GM06990 (cell line): ENCODE results near the gene CRYL1.

ENCODE experiments used
- DNase-seq: peaks from one replicate; pipeline ENCODE4 v3.0.0-alpha.2; 2011; ENCODE audit not compliant: insufficient read length; ENCODE audit errors: extremely low read depth
- H3K27me3 ChIP-seq: replicated peaks from 2 replicates; pipeline ENCODE4 v1.6.0; 2011; ENCODE audit warnings: low read length; ENCODE audit not compliant: control insufficient read depth, insufficient read depth
- H3K36me3 ChIP-seq: 2 replicates; pipeline ENCODE4 v1.5.1; 2011; ENCODE audit warnings: low read length; ENCODE audit not compliant: control insufficient read depth, insufficient read depth
- H3K4me3 ChIP-seq: replicated peaks from 2 replicates; pipeline ENCODE4 v1.5.1; 2011; ENCODE audit warnings: low read depth, mild to moderate bottlenecking, control low read depth, low read length
- TF ChIP-seq, protein P1 (sequence below): IDR thresholded peaks from 2 replicates; pipeline ENCODE4 v1.5.1; 2011; ENCODE audit warnings: low read length, control low read depth, mild to moderate bottlenecking, inconsistent platforms; ENCODE audit not compliant: insufficient read depth, poor library complexity, severe bottlenecking

The CRYL1 gene

DNA sequence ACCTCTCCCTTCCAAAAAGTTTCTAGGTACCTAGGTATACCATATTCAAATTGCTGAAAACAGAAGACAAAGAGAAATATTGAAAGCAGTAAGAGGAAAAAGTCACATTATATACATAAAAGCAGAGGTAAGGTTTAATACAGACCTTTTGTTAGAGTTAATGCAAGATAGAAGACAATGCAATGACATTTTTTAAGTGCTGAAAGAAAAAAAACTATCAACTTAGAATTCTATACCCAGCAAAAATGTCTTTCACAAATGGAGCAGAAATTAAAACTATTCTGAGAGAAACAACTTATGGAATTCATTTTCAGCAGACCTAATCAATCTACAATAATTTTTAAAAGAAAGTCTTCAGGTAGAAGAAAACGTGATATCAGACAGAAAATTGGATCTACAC is 77.2 kb downstream of the CRYL1 start:
- DNase-seq, result no peak
- Histone ChIP-seq H3K36me3 (no peaks in the 10 kb centered on the region), H3K27me3 (no peaks in the 10 kb centered on the region), H3K4me3 (no peak overlapping the region)
- TF ChIP-seq, protein P1, sequence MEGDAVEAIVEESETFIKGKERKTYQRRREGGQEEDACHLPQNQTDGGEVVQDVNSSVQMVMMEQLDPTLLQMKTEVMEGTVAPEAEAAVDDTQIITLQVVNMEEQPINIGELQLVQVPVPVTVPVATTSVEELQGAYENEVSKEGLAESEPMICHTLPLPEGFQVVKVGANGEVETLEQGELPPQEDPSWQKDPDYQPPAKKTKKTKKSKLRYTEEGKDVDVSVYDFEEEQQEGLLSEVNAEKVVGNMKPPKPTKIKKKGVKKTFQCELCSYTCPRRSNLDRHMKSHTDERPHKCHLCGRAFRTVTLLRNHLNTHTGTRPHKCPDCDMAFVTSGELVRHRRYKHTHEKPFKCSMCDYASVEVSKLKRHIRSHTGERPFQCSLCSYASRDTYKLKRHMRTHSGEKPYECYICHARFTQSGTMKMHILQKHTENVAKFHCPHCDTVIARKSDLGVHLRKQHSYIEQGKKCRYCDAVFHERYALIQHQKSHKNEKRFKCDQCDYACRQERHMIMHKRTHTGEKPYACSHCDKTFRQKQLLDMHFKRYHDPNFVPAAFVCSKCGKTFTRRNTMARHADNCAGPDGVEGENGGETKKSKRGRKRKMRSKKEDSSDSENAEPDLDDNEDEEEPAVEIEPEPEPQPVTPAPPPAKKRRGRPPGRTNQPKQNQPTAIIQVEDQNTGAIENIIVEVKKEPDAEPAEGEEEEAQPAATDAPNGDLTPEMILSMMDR, result no peak

DNA sequence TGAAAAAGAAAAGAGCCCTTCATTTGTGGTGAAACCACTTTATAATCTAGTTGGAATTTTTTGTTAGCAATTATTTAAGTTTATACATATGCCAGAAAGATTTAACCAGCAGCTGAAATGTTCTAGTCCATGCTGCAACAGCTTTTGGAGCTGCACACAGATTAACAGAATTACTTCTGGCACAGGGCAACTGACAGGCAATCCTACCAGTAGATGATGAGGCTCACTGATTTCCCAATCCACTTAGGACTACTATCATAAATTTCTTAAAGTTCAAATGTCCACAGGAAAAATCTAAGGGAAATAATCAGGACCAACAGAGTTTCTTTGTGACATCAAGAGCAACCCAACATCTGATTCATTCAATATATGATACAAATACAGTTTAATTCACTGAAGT is 78.8 kb downstream of the CRYL1 start:
- H3K27me3 ChIP-seq, result no peaks in the 10 kb centered on the region
- no peaks in the 10 kb centered on the region for H3K36me3 ChIP-seq
- no peak for DNase-seq
- TF ChIP-seq, protein P1, result no peak
- no peak overlapping the region for H3K4me3 ChIP-seq

GRCh38 chr13:20446405-20446804 is 79.3 kb downstream of the CRYL1 start:
- no peak overlapping the region for H3K4me3 ChIP-seq
- no peak for DNase-seq
- TF ChIP-seq, protein P1, result no peak
- no peaks in the 10 kb centered on the region for H3K36me3 ChIP-seq
- H3K27me3 ChIP-seq, result no peaks in the 10 kb centered on the region

GRCh38 chr13:20442798-20443381 is 82.8 kb downstream of the CRYL1 start:
- DNase-seq, result no peak
- Histone ChIP-seq H3K4me3 (no peak overlapping the region), H3K36me3 (no peaks in the 10 kb centered on the region), H3K27me3 (no peaks in the 10 kb centered on the region)
- TF ChIP-seq, protein P1, result no peak

- Histone ChIP-seq H3K4me3 (no peak overlapping the region), H3K27me3 (no peaks in the 10 kb centered on the region), H3K36me3 (no peaks in the 10 kb centered on the region)
- TF ChIP-seq, protein P1, result no peak
- DNase-seq, result no peak
These were observed 83.3 kb downstream of the CRYL1 start for GRCh38 chr13:20442375-20442774.

GRCh38 chr13:20441879-20442278 is 83.8 kb downstream of the CRYL1 start:
- H3K4me3 ChIP-seq, result no peak overlapping the region
- no peaks in the 10 kb centered on the region for H3K36me3 ChIP-seq
- no peak for DNase-seq
- TF ChIP-seq, protein P1, result no peak
- no peaks in the 10 kb centered on the region for H3K27me3 ChIP-seq
